ENCODE measurements around the gene IL20RA.

Gene IL20RA

DNA sequence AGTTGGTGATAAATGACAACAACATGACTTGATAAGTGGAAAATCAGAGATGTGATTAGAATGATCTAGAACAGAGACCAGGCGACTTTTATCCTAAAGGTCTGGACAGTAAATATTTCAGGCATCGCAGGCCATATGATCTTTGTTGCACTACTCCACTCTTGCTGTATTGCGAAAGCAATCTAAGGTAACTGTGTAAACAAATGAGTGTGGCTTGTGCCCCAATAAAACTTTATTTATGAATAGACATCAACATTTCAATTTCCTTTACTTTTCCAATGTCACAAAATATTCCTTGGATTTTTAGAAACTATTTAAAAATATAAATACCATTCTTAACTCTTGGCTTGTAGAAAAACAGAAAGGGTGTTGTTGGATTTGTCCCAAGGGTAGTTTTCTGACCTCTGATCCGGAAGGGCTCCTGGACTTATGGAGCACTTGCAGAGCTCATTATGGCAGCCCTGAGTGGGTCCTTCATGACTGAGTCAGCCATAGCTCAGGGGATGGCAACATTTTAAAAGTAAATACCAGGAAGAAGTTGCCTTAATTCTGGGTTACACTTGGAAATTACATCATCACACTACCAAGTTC is 34.5 kb downstream of the IL20RA start:
- Histone ChIP-seq H3K27me3 (ENCODE audit: control insufficient read depth in 1 of 2, insufficient read depth in 2 of 2, low read length in 2 of 2) (peaks cover 0 to 3% of the 10 kb centered on the region in 2 donors), H3K4me3 (ENCODE audit: low read depth in 1 of 2, low read length in 2 of 2) (no peak overlapping the region), H3K9ac (ENCODE audit: low read depth in 1 of 2, low read length in 2 of 2) (no peak overlapping the region), H3K36me3 (ENCODE audit: control insufficient read depth in 1 of 2, insufficient read depth in 2 of 2, low read length in 2 of 2) (no peaks in the 10 kb centered on the region), H3K4me1 (ENCODE audit: control insufficient read depth in 1 of 2, insufficient read depth in 2 of 2, low read length in 2 of 2) (no peaks in the 10 kb centered on the region), H3K27ac (ENCODE audit: low read depth, low read length) (no peak overlapping the region), H3K9me3 (ENCODE audit: control insufficient read depth in 1 of 2, low read length in 2 of 2) (no peaks in the 10 kb centered on the region)

- Histone ChIP-seq H3K9ac (ENCODE audit: low read depth in 1 of 2, low read length in 2 of 2) (no peak overlapping the region), H3K36me3 (ENCODE audit: control insufficient read depth in 1 of 2, insufficient read depth in 2 of 2, low read length in 2 of 2) (no peaks in the 10 kb centered on the region), H3K27me3 (ENCODE audit: control insufficient read depth in 1 of 2, insufficient read depth in 2 of 2, low read length in 2 of 2) (peaks cover 0 to 3% of the 10 kb centered on the region in 2 donors)
Measured at GRCh38 chr6:137008204-137008603, 36.6 kb downstream of the IL20RA start.

DNA sequence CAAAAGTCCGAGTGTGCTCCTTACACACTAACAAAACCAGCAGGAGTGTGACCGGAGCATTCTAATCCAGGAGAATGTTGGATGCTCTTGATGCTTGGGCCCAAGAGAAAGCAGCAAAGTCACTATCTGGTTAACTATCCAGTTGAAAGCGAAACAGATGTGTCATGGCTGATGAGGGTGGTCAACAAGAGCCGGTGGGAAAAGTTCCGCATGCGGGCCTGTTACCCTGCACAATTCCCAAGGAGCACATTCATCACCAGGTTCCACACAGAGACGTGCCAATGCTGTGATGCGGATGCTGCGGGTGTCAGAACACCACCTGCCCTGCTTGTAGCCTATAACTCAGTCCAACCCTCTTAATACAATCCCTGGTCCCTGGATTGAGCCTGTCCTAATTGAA is 38.7 kb downstream of the IL20RA start:
- Histone ChIP-seq H3K4me1 (ENCODE audit: control insufficient read depth in 1 of 2, insufficient read depth in 2 of 2, low read length in 2 of 2) (peaks cover 6 to 7% of the 10 kb centered on the region in 2 donors), H3K27ac (ENCODE audit: low read depth, low read length) (no peak overlapping the region), H3K36me3 (ENCODE audit: control insufficient read depth in 1 of 2, insufficient read depth in 2 of 2, low read length in 2 of 2) (no peaks in the 10 kb centered on the region), H3K27me3 (ENCODE audit: control insufficient read depth in 1 of 2, insufficient read depth in 2 of 2, low read length in 2 of 2) (no peaks in the 10 kb centered on the region), H3K4me3 (ENCODE audit: low read depth in 1 of 2, low read length in 2 of 2) (no peak overlapping the region), H3K9ac (ENCODE audit: low read depth in 1 of 2, low read length in 2 of 2) (no peak overlapping the region), H3K9me3 (ENCODE audit: control insufficient read depth in 1 of 2, low read length in 2 of 2) (no peaks in the 10 kb centered on the region)

More at GRCh38 chr6:137008204-137008603, 36.6 kb downstream of the IL20RA start:
- H3K4me3 ChIP-seq (ENCODE audit: low read depth in 1 of 2, low read length in 2 of 2): no peak overlapping the region
- no peaks in the 10 kb centered on the region for H3K9me3 ChIP-seq (ENCODE audit: control insufficient read depth in 1 of 2, low read length in 2 of 2)
- H3K27ac ChIP-seq (ENCODE audit: low read depth, low read length): no peak overlapping the region
- H3K4me1 ChIP-seq (ENCODE audit: control insufficient read depth in 1 of 2, insufficient read depth in 2 of 2, low read length in 2 of 2): no peaks in the 10 kb centered on the region

GRCh38 chr6:137005073-137005472 is 39.7 kb downstream of the IL20RA start:
- Histone ChIP-seq H3K4me1 (ENCODE audit: control insufficient read depth in 1 of 2, insufficient read depth in 2 of 2, low read length in 2 of 2) (peaks cover 6 to 10% of the 10 kb centered on the region in 2 donors), H3K4me3 (ENCODE audit: low read depth in 1 of 2, low read length in 2 of 2) (no peak overlapping the region), H3K36me3 (ENCODE audit: control insufficient read depth in 1 of 2, insufficient read depth in 2 of 2, low read length in 2 of 2) (no peaks in the 10 kb centered on the region), H3K27ac (ENCODE audit: low read depth, low read length) (no peak overlapping the region), H3K9ac (ENCODE audit: low read depth in 1 of 2, low read length in 2 of 2) (no peak overlapping the region), H3K27me3 (ENCODE audit: control insufficient read depth in 1 of 2, insufficient read depth in 2 of 2, low read length in 2 of 2) (no peaks in the 10 kb centered on the region), H3K9me3 (ENCODE audit: control insufficient read depth in 1 of 2, low read length in 2 of 2) (no peaks in the 10 kb centered on the region)

- Histone ChIP-seq H3K9ac (ENCODE audit: low read depth in 1 of 2, low read length in 2 of 2) (no peak overlapping the region), H3K36me3 (ENCODE audit: control insufficient read depth in 1 of 2, insufficient read depth in 2 of 2, low read length in 2 of 2) (no peaks in the 10 kb centered on the region), H3K4me3 (ENCODE audit: low read depth in 1 of 2, low read length in 2 of 2) (no peak overlapping the region), H3K4me1 (ENCODE audit: control insufficient read depth in 1 of 2, insufficient read depth in 2 of 2, low read length in 2 of 2) (peaks cover 6 to 10% of the 10 kb centered on the region in 2 donors), H3K27ac (ENCODE audit: low read depth, low read length) (no peak overlapping the region), H3K27me3 (ENCODE audit: control insufficient read depth in 1 of 2, insufficient read depth in 2 of 2, low read length in 2 of 2) (no peaks in the 10 kb centered on the region), H3K9me3 (ENCODE audit: control insufficient read depth in 1 of 2, low read length in 2 of 2) (no peaks in the 10 kb centered on the region)
Measured at GRCh38 chr6:137002505-137002904, 42.3 kb downstream of the IL20RA start.

GRCh38 chr6:137001977-137002302 is 42.8 kb downstream of the IL20RA start:
- Histone ChIP-seq H3K27me3 (ENCODE audit: control insufficient read depth in 1 of 2, insufficient read depth in 2 of 2, low read length in 2 of 2) (no peaks in the 10 kb centered on the region), H3K9ac (ENCODE audit: low read depth in 1 of 2, low read length in 2 of 2) (no peak overlapping the region), H3K27ac (ENCODE audit: low read depth, low read length) (no peak overlapping the region)

GRCh38 chr6:137001299-137001976 is 43.3 kb downstream of the IL20RA start:
- Histone ChIP-seq H3K4me3 (ENCODE audit: low read depth in 1 of 2, low read length in 2 of 2) (no peak overlapping the region), H3K9ac (ENCODE audit: low read depth in 1 of 2, low read length in 2 of 2) (no peak overlapping the region), H3K27ac (ENCODE audit: low read depth, low read length) (no peak overlapping the region), H3K27me3 (ENCODE audit: control insufficient read depth in 1 of 2, insufficient read depth in 2 of 2, low read length in 2 of 2) (no peaks in the 10 kb centered on the region), H3K4me1 (ENCODE audit: control insufficient read depth in 1 of 2, insufficient read depth in 2 of 2, low read length in 2 of 2) (peaks cover 6 to 10% of the 10 kb centered on the region in 2 donors), H3K36me3 (ENCODE audit: control insufficient read depth in 1 of 2, insufficient read depth in 2 of 2, low read length in 2 of 2) (no peaks in the 10 kb centered on the region), H3K9me3 (ENCODE audit: control insufficient read depth in 1 of 2, low read length in 2 of 2) (no peaks in the 10 kb centered on the region)

More at GRCh38 chr6:137001977-137002302, 42.8 kb downstream of the IL20RA start:
- H3K4me1 ChIP-seq (ENCODE audit: control insufficient read depth in 1 of 2, insufficient read depth in 2 of 2, low read length in 2 of 2): peaks cover 6 to 10% of the 10 kb centered on the region in 2 donors
- no peaks in the 10 kb centered on the region for H3K9me3 ChIP-seq (ENCODE audit: control insufficient read depth in 1 of 2, low read length in 2 of 2)
- no peaks in the 10 kb centered on the region for H3K36me3 ChIP-seq (ENCODE audit: control insufficient read depth in 1 of 2, insufficient read depth in 2 of 2, low read length in 2 of 2)
- H3K4me3 ChIP-seq (ENCODE audit: low read depth in 1 of 2, low read length in 2 of 2): no peak overlapping the region

DNA sequence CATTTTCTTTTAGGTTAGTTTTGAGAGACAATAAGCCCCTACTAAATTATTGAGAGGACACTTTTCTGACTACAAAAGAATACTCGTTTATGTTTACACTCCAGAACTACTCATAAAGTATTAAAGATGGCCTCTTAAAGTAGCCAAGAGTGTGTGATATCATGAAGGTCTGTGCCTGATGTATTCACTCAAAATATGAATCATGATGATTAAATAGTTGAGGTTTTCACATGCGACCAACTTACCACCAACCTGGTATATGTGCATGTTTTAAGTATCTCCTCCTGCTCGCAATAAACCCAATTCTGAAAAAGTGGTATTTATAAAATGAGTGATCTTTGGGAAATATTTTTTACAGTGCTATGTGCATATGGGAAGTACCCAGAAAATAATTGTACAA is 43.9 kb downstream of the IL20RA start:
- no peak overlapping the region for H3K27ac ChIP-seq (ENCODE audit: low read depth, low read length)
- H3K4me3 ChIP-seq (ENCODE audit: low read depth in 1 of 2, low read length in 2 of 2): no peak overlapping the region
- no peaks in the 10 kb centered on the region for H3K9me3 ChIP-seq (ENCODE audit: control insufficient read depth in 1 of 2, low read length in 2 of 2)
- peaks cover 6 to 10% of the 10 kb centered on the region in 2 donors for H3K4me1 ChIP-seq (ENCODE audit: control insufficient read depth in 1 of 2, insufficient read depth in 2 of 2, low read length in 2 of 2)
- H3K36me3 ChIP-seq (ENCODE audit: control insufficient read depth in 1 of 2, insufficient read depth in 2 of 2, low read length in 2 of 2): no peaks in the 10 kb centered on the region
- no peaks in the 10 kb centered on the region for H3K27me3 ChIP-seq (ENCODE audit: control insufficient read depth in 1 of 2, insufficient read depth in 2 of 2, low read length in 2 of 2)
- H3K9ac ChIP-seq (ENCODE audit: low read depth in 1 of 2, low read length in 2 of 2): no peak overlapping the region

DNA sequence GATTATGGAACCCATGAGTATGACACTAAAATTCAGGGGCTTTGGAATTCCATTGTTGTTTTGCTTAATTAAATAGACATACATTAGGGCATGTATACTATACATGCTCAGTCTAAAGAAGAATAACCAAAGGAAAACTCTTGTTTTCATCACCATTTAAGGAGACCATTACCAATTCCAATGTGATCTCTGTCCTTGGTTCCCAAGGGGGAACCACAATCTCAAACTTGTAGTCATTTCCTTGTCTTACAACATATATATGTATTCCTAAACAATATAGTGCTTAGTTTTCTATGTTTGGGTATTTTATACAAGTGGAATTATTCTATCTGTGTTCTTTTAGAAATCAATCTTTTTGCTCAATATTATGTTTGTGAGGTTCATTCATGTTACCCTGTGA is 49.2 kb downstream of the IL20RA start:
- H3K9me3 ChIP-seq (ENCODE audit: control insufficient read depth in 1 of 2, low read length in 2 of 2): no peaks in the 10 kb centered on the region
- H3K27ac ChIP-seq (ENCODE audit: low read depth, low read length): no peak overlapping the region
- H3K4me1 ChIP-seq (ENCODE audit: control insufficient read depth in 1 of 2, insufficient read depth in 2 of 2, low read length in 2 of 2): peaks cover 0 to 9% of the 10 kb centered on the region in 2 donors
- H3K4me3 ChIP-seq (ENCODE audit: low read depth in 1 of 2, low read length in 2 of 2): no peak overlapping the region
- H3K9ac ChIP-seq (ENCODE audit: low read depth in 1 of 2, low read length in 2 of 2): no peak overlapping the region
- H3K27me3 ChIP-seq (ENCODE audit: control insufficient read depth in 1 of 2, insufficient read depth in 2 of 2, low read length in 2 of 2): peaks cover 0 to 6% of the 10 kb centered on the region in 2 donors
- H3K36me3 ChIP-seq (ENCODE audit: control insufficient read depth in 1 of 2, insufficient read depth in 2 of 2, low read length in 2 of 2): no peaks in the 10 kb centered on the region

DNA sequence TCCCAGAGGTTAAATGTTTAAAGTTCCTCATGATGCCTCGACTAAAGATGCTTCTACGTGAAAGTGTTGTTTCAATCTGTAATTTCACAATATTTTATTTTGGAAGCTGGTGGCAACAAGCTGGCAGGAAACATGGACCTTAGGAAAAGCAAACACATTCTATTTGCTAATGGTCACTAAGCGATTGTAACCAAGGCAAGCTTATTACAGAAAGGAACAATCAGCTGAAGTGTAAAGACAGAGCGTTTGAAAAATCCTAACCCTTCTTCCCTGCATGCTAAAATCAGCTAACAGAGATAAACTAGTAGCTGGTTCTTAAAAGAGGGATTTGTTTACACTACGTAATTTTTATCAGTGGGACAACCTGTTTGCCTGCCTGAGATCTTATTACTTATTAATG is 50.0 kb downstream of the IL20RA start:
- Histone ChIP-seq H3K27ac (ENCODE audit: low read depth, low read length) (no peak overlapping the region), H3K27me3 (ENCODE audit: control insufficient read depth in 1 of 2, insufficient read depth in 2 of 2, low read length in 2 of 2) (peaks cover 4 to 12% of the 10 kb centered on the region in 2 donors), H3K9ac (ENCODE audit: low read depth in 1 of 2, low read length in 2 of 2) (no peak overlapping the region), H3K4me1 (ENCODE audit: control insufficient read depth in 1 of 2, insufficient read depth in 2 of 2, low read length in 2 of 2) (peaks cover 4 to 14% of the 10 kb centered on the region in 2 donors), H3K9me3 (ENCODE audit: control insufficient read depth in 1 of 2, low read length in 2 of 2) (no peaks in the 10 kb centered on the region), H3K4me3 (ENCODE audit: low read depth in 1 of 2, low read length in 2 of 2) (no peak overlapping the region), H3K36me3 (ENCODE audit: control insufficient read depth in 1 of 2, insufficient read depth in 2 of 2, low read length in 2 of 2) (no peaks in the 10 kb centered on the region)

All from duodenal mucosa (tissue), 2 donors.